Left renal cortex interstitium (tissue), 4 donors: Measurements from ENCODE around the gene SETD2. TPM values are rescaled to one million over a fixed set of nuclear protein-coding genes. Genes with fewer than 3 reads are reported as not detected.
A peak's percentile ranks its signal among the peaks of the same experiment; 100 is the strongest.
"Not testable (repeated sequence)": the region's sequence is repeated elsewhere in the genome, so short reads cannot be mapped to it uniquely, and the experiment has no call there.

Experiments used
- DNase-seq, 4 donors: peaks; one replicate each; pipeline ENCODE4 v3.0.0-alpha.2; 2013; ENCODE audit warnings: low read depth in 4 of 4, low spot score in 2 of 4, missing footprints in 1 of 4
- polyA plus RNA-seq, 4 donors: library from polyadenylated mRNA; unstranded; fragments of 120-200 nt; gene quantifications; one replicate each; pipeline ENCODE4 v1.2.1, GENCODE V29; 2013; ENCODE audit not compliant: insufficient read length in 4 of 4

SETD2 gene
- 10 to 100 TPM; 56.2 to 70.0 (median 68.1) TPM for polyA plus RNA-seq

- peak; percentile 69 to 78 (median 76) for DNase-seq
These were observed at the start of gene SETD2 for GRCh38 chr3:47164007-47164881. Gene SETD2, minus strand, starts transcription at chr3:47164113. Its CDS starts 189 bp downstream, at chr3:47163924.

- no peak for DNase-seq
These were observed 47.0 kb upstream of the SETD2 start for GRCh38 chr3:47210863-47211405.

GRCh38 chr3:47206022-47206421 lies 42.1 kb upstream of the SETD2 start:
- DNase-seq: not testable (repeated sequence)

- no peak for DNase-seq
These were observed 41.0 kb upstream of the SETD2 start for GRCh38 chr3:47204875-47205274.

GRCh38 chr3:47202542-47202941 lies 38.6 kb upstream of the SETD2 start:
- no peak for DNase-seq

- DNase-seq: no peak
These were observed 33.4 kb upstream of the SETD2 start for GRCh38 chr3:47197287-47197686.

GRCh38 chr3:47194994-47195393 lies 31.1 kb upstream of the SETD2 start:
- DNase-seq: no peak

- DNase-seq: no peak
These were observed 30.3 kb upstream of the SETD2 start for GRCh38 chr3:47193871-47194859.

GRCh38 chr3:47186285-47186684 lies 22.4 kb upstream of the SETD2 start:
- no peak for DNase-seq

- DNase-seq: not testable (repeated sequence)
These were observed 17.8 kb upstream of the SETD2 start for GRCh38 chr3:47181685-47182084.

- not testable (repeated sequence) for DNase-seq
These were observed 16.1 kb upstream of the SETD2 start for GRCh38 chr3:47180011-47180410.

GRCh38 chr3:47176582-47176981 lies 12.7 kb upstream of the SETD2 start:
- DNase-seq: no peak

- DNase-seq: peak in 3 of 4 donors; percentile 28 to 37 (median 34)
These were observed 525 bp downstream of the SETD2 start for GRCh38 chr3:47163169-47164006.

GRCh38 chr3:47162697-47163168 lies 1.2 kb downstream of the SETD2 start:
- peak in 1 of 4 donors; percentile 34 for DNase-seq

- DNase-seq: peak in 1 of 4 donors; percentile 17
These were observed 1.8 kb downstream of the SETD2 start for GRCh38 chr3:47161983-47162696.

- DNase-seq: no peak
These were observed 4.1 kb downstream of the SETD2 start for GRCh38 chr3:47159820-47160219.

- no peak for DNase-seq
These were observed 5.7 kb downstream of the SETD2 start for GRCh38 chr3:47158208-47158607.

- no peak for DNase-seq
These were observed 7.5 kb downstream of the SETD2 start for GRCh38 chr3:47156396-47156795.

GRCh38 chr3:47152578-47152977 lies 11.3 kb downstream of the SETD2 start:
- DNase-seq: no peak
